Measurements from ENCODE around the gene APBB3.

The APBB3 gene

GRCh38 chr5:140567871-140568270 lies 3.5 kb upstream of the APBB3 start:
- no peak for TF ChIP-seq CTCF (IDR thresholded peaks at IDR 0.05; ENCODE audit: low read depth, low read length)

GRCh38 chr5:140567136-140567818 lies 2.9 kb upstream of the APBB3 start:
- TF ChIP-seq CTCF (IDR thresholded peaks at IDR 0.05; ENCODE audit: low read depth, low read length) = no peak
- DNase-seq (ENCODE audit: extremely low read depth, low read depth) = no peak

More at GRCh38 chr5:140567871-140568270, 3.5 kb upstream of the APBB3 start:
- no peak for DNase-seq (ENCODE audit: extremely low read depth, low read depth)

- no peak for DNase-seq (ENCODE audit: extremely low read depth, low read depth)
- no peak for TF ChIP-seq CTCF (IDR thresholded peaks at IDR 0.05; ENCODE audit: low read depth, low read length)
Observed at GRCh38 chr5:140566665-140567064, 2.3 kb upstream of the APBB3 start.

- no peak for TF ChIP-seq CTCF (IDR thresholded peaks at IDR 0.05; ENCODE audit: low read depth, low read length)
- DNase-seq (ENCODE audit: extremely low read depth, low read depth) = no peak
Observed at GRCh38 chr5:140565780-140566095, 1.3 kb upstream of the APBB3 start.

GRCh38 chr5:140565024-140565779 lies 804 bp upstream of the APBB3 start:
- no peak for DNase-seq (ENCODE audit: extremely low read depth, low read depth)
- no peak for TF ChIP-seq CTCF (IDR thresholded peaks at IDR 0.05; ENCODE audit: low read depth, low read length)

GRCh38 chr5:140563596-140563995 lies 802 bp downstream of the APBB3 start:
- no peak for TF ChIP-seq CTCF (IDR thresholded peaks at IDR 0.05; ENCODE audit: low read depth, low read length)
- no peak for DNase-seq (ENCODE audit: extremely low read depth, low read depth)

GRCh38 chr5:140561753-140562523 lies 2.5 kb downstream of the APBB3 start:
- DNase-seq (ENCODE audit: extremely low read depth, low read depth) = no peak
- no peak for TF ChIP-seq CTCF (IDR thresholded peaks at IDR 0.05; ENCODE audit: low read depth, low read length)
